HG02798 (cell line): ENCODE data around the gene GAS7.
A peak's percentile ranks its signal among the peaks of the same experiment; 100 is the strongest.

Experiments used
- ATAC-seq: cut with Tn5 transposase; IDR thresholded peaks from one replicate; pipeline ENCODE4 v1.9.1; 2021; ENCODE audit warnings: mild to moderate bottlenecking; ENCODE audit not compliant: unreplicated experiment, poor library complexity

Gene GAS7

DNA sequence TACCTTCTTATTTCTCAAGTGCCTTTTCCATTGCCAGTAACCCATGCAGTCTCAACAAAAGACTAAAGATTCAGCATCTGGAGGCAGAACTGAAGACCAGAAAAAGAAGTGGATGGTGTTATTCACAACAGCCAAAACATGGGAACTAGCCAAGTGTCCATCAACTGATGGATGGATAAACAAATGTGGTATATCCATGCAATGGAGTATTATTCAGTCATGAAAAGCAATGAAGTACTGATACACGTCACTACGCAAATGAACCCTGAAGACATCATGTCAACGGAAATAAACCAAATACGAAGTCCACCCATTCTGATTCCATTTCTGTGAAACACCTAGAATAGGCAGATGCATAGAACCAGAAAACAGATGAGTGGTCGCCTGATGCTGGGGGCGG is 25.6 kb downstream of the GAS7 start:
- ATAC-seq = no peak

DNA sequence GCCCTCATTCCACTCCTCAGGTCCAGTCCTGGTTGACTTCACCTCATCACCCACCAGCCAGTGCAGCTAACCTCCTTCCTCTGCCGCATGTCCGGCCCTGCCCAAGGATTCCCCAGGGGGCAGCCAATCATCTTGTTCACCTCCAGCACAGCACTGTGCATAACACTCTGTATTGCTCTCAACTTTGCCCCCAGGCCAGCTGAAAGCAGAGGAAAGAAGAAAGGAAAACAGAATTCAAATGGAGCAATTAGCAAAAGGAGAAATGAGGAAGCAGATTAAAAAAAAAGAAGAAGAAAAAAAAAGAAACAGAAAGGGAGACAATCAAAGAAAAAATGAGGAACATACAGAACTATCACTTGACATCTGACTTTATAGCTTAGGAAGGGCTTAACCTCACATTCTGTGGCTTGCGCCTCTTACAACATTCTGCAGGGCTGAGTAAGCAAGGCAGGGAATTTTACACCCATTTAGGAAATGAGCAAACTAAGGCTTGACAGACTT is 26.1 kb downstream of the GAS7 start:
- ATAC-seq = peak; percentile 71

DNA sequence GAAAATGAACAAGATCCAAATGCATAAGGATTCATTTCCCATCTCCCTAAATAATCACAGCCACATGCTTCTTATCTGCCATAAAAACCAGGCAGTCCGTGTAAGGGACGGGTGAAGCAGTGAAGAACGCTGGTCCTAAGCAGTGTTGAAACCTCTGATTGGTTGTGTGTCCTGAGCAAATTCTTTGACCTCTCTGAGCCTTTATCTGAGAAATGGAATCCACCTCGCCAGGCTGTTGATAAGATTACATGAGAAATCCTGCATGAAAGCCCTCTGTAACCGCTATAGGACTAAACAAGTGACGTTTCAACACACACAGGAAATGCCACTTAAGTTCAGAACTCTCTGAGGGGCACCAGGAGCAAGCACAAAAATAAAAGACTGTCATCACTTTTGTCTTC is 26.8 kb downstream of the GAS7 start:
- peak; percentile 32 for ATAC-seq

DNA sequence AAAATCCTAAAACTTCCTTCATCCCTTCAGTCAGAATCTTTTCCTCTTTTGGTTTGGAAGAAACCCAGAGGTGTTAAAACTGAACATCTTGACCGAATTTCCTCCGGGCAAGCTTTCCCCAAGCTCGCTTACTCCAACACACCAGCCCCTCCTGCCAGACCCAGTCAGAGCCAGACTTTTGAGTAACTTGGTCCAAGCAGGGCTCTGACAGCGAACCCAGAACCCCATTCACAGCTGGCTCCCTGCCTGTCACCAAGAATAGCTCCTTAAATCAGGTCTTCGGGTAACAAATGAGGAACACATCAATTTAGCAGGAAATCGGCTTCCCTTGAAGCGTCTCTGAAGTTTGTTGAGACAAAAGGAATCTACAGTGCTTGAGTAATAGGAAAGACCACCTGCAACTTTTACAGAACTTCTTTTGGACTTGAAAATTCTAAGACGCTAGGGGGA is 27.3 kb downstream of the GAS7 start:
- no peak for ATAC-seq

DNA sequence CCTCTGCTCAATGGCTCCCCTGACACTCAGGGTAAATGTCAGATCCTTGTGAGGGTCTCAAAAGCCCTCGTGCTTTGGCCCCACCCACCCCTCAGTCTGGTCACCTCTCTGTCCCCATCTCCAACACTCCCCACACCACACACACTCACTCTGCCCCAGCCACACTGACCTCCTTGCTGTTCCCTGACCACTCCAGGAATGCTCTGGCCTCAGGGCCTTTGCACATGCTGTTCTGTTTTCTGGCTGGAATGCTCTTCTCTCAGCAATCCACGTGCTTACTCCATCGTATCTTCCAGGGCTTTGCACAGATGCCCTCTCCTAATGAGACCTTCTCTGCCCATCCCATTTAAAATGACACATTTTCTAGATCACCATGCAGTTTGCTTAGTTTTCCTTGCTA is 28.2 kb downstream of the GAS7 start:
- no peak for ATAC-seq

DNA sequence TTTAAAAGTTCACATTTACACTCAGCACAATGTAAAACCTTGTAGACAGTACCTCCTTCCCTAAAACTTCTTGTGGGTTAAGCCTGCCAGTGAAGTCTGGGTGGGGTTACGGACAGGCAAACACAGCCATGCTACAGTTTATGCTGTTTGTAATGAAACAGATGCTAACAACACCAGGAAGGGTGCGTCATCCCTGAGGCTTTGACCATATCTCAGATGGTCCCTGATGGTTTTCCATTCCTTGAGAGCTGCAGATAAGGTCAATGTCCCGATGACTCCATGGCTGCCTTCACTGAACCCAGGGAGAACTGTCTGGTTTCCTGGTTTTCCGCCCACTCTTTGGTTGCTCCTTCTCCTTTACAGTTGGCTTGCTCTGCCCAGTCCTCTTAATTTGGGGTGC is 29.1 kb downstream of the GAS7 start:
- ATAC-seq = no peak

DNA sequence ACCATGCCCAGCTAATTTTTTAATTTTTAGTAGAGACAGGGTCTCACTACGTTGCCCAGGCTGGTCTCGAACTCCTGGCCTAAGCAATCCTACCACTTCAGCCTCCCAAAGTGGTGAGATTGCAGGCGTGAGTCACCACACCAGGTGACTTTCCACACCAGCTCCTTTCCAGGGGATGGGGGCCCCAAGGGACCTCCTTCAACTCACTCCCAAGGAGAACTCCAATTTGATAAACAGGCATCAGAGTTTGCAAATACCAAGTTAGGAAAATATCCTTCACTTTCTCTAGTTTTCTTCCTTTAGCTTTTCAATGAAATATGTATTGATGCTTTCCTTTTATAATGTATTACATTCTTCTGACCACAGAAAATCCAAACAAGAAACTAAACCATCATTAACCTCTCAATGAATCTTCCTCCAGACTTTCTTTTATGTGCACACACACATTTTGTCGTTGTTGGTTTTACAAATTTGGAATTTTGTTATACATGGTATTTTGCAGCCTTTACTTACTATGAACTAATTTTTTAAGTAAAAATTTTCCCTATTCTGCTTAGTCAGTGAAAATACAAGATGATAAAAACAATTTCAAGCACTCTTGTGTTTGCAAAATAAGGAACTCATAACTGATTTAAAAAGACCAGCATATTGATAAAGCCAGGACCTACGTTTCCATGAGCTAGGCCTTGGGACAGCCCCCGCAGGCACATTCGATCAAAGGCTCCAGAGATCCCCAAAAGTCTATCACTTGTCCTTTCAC is 32.0 kb downstream of the GAS7 start:
- ATAC-seq = no peak

DNA sequence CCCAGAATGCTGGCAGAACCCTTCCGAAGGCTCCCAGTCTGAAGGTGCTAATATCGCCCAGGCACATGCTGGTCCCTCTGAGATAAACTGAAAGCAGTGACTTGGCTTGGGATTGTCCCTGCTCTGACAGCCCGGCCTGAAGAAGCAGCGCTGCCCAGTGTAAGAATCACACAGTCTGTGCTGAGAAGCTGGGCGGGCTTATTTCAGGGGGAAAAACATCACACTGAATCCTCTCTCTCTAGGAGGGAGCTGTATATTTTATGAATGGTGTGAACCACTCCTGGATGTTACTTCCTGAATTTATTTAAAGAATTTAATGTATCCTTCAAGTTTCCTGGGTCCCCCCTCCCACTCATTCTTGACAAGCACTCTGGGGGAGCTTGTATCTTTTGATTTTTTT is 36.3 kb downstream of the GAS7 start:
- peak; percentile 72 for ATAC-seq

DNA sequence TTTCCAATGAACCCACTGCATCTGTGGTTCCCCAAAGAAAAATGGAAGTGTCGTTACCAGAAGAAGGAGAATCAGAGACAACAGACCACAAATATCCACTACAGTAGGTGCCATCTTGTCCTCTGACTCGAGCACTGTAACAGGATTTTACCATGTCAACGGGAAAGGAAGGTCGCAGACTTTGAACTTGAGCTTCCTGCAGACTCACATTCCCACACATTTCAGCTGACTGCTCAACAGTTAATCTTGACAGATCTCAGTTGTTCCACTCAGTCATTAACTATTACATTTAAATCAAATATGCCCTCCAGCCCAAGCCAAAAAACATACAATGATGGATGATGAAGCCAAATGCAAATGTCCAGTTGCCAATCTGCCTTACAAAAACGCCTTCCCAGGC is 37.0 kb downstream of the GAS7 start:
- no peak for ATAC-seq

DNA sequence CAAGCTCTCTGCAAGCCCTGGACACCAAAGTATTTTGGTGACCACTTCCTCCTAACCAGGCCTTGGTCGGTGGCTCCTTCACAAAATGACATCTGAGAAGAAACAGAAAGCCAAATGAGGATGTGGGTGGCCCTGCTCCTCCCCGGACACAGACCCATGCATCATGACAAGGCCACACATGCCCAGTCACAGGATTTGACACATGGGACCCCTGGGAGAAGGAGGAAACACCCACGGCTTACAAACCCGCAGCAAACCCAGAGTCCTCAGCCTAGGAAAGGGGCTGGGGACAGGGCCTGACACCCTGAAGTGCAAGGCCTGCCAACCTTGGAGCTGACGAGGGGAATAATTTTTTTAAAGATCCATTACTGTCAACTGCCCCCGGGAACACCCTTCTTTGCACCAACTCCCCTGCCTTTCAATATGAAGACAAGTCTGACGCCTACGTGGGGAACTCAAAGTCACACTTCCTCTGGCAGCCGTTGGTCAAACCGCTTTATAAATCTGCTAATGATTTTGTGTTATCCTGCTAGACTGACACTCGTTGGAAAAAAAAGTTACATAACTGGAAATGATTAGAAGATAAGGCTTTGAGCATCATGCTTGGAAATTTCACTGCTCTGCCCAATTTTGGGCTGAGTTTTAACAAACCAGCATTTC is 41.3 kb downstream of the GAS7 start:
- peak; percentile 77 for ATAC-seq

DNA sequence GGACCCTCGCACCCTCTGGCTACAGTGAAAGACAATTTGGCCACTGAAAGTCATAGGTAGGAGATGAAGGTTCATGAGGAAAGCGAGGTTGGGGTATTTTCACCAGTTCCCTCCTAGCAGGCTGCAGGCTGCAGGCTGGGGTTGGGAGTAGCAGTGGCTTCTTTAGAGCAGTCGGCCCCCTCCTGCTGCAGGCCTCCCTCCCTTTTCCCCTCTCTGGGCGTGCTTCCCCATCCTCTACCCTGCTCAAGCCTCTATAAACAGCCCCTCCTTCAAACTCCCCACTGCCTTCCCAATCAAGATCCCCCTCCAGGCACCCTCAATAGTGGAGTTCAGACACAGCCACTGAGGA is 41.8 kb downstream of the GAS7 start:
- ATAC-seq = no peak

DNA sequence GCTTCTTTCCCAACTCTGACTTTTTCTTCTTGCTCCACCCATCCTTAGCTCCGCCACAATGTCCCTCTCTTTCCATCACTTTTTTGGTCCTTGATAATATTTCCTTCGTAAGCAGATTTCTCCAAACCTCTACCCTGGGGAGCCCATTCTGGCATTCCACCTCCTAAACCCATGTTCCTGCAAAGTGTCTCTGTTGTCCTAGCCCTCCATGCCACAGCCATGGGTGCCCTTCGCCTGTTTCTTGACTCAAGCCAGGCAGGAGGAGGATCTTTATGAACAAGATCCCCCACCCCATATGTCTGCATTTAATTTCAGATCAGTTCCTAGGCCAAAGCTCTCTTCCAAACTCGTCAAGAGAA is 42.4 kb downstream of the GAS7 start:
- ATAC-seq = no peak

DNA sequence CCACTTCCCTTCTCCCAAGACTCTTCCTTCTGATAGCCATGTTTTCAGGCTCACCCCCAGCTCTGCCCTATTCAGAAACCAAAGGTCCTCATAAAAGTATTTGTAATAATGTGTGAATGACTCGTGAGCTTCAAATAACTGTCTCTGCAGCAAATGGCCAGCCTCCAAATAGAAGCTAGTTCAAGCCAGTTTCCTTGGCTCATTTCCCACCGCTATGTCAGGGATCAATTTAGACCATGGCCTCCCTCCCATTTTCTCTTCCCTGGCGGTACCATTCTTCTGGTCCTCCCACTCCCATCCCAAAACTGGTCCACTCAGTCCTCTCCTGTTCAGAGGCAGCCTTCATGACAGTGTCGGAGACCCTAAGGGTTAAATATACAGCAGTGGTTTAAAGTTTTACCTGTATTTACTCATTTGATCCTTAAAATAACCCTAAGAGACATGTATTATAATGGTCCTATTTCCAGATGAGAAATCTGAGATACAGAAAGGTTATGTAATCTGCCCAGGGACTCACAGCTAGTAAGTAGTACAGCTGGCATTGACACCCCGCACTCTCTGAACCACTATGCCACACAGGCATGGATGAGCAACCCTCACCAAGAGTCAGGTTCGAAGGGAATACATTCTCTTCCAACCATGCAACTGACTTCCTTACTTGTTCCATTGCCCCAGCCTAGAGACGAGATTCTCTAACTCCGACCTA is 42.9 kb downstream of the GAS7 start:
- ATAC-seq = no peak

DNA sequence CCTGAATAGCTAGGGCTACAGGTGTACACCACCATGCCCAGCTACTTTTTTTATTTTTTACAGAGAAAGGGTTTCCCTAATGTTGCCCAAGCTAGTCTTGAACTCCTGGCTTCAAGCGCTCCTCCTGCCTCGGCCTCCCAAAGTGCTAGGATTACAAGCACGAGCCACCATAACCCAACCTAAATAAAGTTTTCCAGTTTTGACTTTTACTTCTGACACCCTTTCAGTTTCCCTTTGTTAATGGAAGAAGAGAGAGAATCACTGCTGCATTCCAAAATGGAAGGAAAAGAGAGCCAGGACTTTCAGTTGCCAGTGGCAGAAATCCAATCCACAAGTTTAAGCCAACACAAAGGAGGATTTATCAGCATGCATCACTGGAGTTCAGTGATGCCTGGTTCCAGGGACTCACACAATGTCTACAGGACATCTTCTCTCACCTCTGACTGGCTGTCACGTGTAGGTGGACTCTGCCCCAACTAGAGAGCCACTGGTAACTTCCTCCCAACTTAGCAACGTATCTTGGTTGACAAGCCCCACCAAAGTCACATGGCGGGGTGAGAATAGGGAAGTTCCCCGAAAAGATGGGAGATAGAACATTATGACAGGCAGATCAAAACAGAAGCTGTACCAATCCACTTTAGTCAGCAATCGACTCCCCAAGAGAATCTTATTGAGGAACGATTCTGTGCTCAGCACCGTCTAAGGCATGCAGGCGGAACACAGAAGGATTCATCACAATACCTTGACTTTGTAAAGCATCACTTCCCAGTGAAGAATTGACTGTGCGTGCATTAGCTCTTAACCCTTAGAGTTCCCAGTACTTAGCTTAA is 46.5 kb downstream of the GAS7 start:
- peak; percentile 38 for ATAC-seq

DNA sequence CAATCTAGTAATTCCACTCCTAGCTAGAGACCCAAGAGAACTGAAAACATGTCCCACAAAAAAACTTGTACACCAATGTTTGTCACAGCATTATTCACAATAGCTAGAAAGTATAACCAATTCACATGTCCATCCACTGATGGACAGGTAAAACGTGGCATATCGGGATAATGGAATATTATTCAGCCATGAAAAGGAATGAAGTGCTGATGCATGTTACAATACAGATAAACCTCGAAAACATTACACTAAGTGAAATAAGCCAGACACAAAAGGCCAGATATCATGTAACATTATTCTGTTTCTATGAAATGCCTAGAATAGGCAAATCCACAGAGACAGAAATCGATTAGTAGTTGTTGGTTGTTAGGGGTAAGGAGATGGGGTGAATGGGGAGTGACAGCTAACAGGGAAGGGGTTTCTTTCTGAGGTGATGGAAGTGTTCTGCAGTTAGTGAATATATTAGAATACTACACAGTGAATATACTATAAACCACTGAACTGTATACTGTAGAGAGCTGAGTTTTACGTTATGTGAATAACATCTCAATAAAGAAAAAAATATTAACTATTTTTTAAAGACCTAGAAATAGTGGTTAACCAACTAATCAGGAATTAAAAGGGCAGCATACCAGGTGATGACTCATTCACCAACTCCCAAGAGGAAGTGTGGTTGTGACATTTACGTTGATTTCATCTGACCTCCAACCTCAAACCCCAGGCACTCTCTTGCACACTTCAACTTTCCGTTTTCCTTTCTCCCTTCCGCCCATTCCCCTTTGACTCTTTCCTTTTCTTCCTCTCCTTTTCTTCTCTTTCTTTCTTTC is 48.6 kb downstream of the GAS7 start:
- ATAC-seq = peak; percentile 59

DNA sequence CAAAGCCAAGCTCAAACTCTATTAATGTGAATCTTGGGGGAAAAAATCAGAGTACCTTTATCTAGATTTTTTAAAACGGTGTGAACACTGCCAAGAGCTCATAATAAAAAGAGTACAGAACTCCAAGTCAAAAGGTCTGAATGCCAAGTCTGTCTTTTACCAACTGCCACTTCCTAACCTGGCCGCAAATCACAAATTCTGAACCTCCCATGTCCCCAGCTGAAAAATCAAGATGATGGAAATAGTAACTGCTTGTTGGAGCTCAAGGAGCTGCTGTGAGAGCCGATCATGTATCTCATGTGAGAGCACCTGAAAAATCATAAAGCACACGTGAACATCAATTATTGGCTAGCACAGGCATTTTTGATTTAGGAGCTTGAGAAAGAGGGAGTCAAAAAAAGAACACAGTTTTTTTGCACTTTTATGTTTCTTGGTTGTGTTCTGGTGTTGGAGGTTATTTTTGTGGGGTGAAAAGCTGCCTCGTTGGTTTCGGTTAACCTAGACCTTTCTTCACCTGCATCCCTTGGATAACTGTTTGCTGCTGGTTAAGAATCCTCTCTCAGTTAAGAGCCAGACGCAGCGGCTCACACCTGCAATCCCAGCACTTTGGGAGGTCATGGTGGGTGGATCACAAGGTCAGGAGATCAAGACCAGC is 50.5 kb downstream of the GAS7 start:
- ATAC-seq = no peak

DNA sequence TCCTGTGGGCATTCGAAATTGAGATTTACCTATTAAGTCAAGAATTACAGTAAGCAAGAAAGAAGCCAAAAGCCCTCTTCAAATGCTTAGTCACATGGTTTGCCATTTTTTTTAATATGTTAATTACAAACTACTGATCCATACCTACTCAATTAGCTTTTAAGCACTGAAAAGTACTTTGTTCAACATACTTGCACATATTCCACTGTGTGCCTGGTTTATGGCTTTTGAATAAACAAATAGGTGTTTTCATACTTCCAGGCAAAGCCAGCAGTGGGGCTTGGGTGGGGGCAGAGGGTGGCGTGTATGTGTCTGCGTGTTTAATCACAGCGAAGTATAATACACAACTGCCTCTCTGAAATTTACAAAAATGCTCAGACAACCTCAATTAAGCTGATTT is 51.4 kb downstream of the GAS7 start:
- no peak for ATAC-seq

DNA sequence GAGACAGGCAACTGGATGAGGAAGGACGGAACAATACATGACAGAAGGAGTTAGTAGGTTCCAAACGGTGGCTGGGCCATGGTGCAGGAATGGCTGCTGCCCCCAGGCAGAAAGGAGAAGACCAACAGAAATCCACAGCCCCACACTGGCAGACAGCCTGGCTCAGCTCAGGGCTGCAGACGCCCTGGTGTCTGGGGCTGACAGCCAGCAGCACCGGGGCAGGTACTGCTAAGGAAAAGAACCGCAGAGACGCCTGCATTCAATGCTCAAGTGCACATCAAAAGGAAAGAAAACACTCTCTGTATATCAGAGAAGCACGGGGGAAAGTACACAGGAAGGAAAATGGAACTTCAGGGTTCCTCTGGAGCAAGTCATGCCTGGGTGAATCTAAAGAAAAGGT is 53.4 kb downstream of the GAS7 start:
- no peak for ATAC-seq

DNA sequence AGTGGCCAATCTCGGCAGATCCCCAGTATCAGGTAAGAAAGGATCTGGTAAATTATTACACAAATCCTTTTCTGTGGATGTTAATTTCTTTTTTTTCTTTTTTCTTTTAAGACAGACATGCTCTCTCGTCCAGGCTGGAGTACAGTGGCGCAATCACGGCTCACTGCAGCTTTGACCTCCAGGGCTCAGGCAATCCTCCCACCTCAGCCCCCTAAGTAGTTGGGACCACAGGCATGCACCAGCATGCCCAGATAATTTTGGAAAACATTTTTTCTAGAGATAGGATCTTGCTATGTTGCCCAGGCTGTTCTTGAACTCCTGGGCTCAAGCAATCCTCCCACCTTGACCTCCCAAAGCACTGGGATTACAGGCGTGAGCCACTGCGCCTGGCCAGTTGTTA is 54.0 kb downstream of the GAS7 start:
- no peak for ATAC-seq
